H1 (cell line): ENCODE results near the gene SOX6. TPM values are rescaled to one million over a fixed set of nuclear protein-coding genes. Genes with fewer than 3 reads are reported as not detected.

Source experiments
- CTCF ChIA-PET: fragments of 300-600 bp; sonication (Branson Sonifier 250); formaldehyde crosslinking; loops from one replicate; lab custom pipeline; 2021; ENCODE audit not compliant: partially characterized antibody; lab: Charles Lee
- POLR2A ChIA-PET: fragments of 300-600 bp; sonication (Branson Sonifier 250); formaldehyde crosslinking; loops from one replicate; lab custom pipeline; 2021; ENCODE audit warnings: inconsistent platforms; ENCODE audit not compliant: partially characterized antibody; lab: Charles Lee
- DNase-seq, 2 experiments: peaks; one replicate each; pipeline versions ENCODE4 v3.0.0 to v3.0.0-alpha.2; 2010 to 2022; ENCODE audit warnings: low spot score in 2 of 2, low read depth in 1 of 2, mixed read lengths in 1 of 2
- FAIRE-seq: peaks from 2 replicates; lab custom pipeline; 2011; peaks lifted over from hg19 to GRCh38; lab: Jason Lieb, UNC
- H2AFZ ChIP-seq: 2 replicates; pipeline ENCODE4 v1.8.1; 2012; ENCODE audit warnings: low read length, inconsistent platforms
- H2AK5ac ChIP-seq: 2 replicates; pipeline ENCODE4 v1.6.1; 2013; ENCODE audit warnings: low read depth, low read length
- H2BK120ac ChIP-seq: replicated peaks from 2 replicates; pipeline ENCODE3; 2013; ENCODE audit warnings: low read depth, low read length, inconsistent platforms
- H2BK12ac ChIP-seq: 2 replicates; pipeline ENCODE4 v1.6.1; 2013; ENCODE audit warnings: low read depth, low read length
- H2BK15ac ChIP-seq: 2 replicates; pipeline ENCODE4 v1.6.1; 2013; ENCODE audit warnings: low read length
- H2BK20ac ChIP-seq: 2 replicates; pipeline ENCODE4 v1.6.1; 2013; ENCODE audit warnings: low read length
- H2BK5ac ChIP-seq: 2 replicates; pipeline ENCODE4 v1.6.1; 2013; ENCODE audit warnings: low read depth, low read length
- H3K14ac ChIP-seq: 2 replicates; pipeline ENCODE4 v1.6.1; 2013; ENCODE audit warnings: inconsistent platforms; ENCODE audit not compliant: insufficient read length
- H3K18ac ChIP-seq: 2 replicates; pipeline ENCODE4 v1.6.1; 2013; ENCODE audit warnings: low read length; ENCODE audit errors: extremely low read depth
- H3K23ac ChIP-seq: 2 replicates; pipeline ENCODE4 v1.6.1; 2013; ENCODE audit warnings: inconsistent platforms; ENCODE audit not compliant: insufficient read length
- H3K23me2 ChIP-seq: 2 replicates; pipeline ENCODE4 v1.6.1; 2013; ENCODE audit warnings: low read depth, low read length
- H3K27ac ChIP-seq: 2 replicates; pipeline ENCODE4 v1.6.1; 2011; ENCODE audit warnings: low read depth, low read length, inconsistent platforms
- H3K27me3 ChIP-seq, 4 experiments: replicated peaks in 1 of 4; 1 replicate in 1 of 4; 2 replicates in 3 of 4; pipeline versions ENCODE4 v1.6.1 to v1.8.1; 2011 to 2013; ENCODE audit warnings: low read length in 3 of 4, mild to moderate bottlenecking in 3 of 4, inconsistent platforms in 2 of 4, mixed read lengths in 2 of 4, moderate library complexity in 1 of 4; ENCODE audit not compliant: control insufficient read depth in 3 of 4, insufficient read depth in 3 of 4; ENCODE audit errors: extremely low read depth in 1 of 4
- H3K36me3 ChIP-seq, 4 experiments: 2 replicates each; pipeline versions ENCODE4 v1.6.1 to v1.8.1; 2011 to 2013; ENCODE audit warnings: mild to moderate bottlenecking in 4 of 4, low read length in 3 of 4, moderate library complexity in 2 of 4, control low read depth in 1 of 4, inconsistent platforms in 1 of 4; ENCODE audit not compliant: insufficient read depth in 4 of 4, control insufficient read depth in 2 of 4
- H3K4ac ChIP-seq: replicated peaks from 2 replicates; pipeline ENCODE3; 2013; ENCODE audit warnings: low read length, low read depth, mixed read lengths, inconsistent platforms; ENCODE audit not compliant: insufficient read length
- H3K4me1 ChIP-seq, 4 experiments: replicated peaks in 1 of 4; 1 replicate in 1 of 4; 2 replicates in 3 of 4; pipeline versions ENCODE4 v1.6.1 to v1.8.1; 2011 to 2013; ENCODE audit warnings: low read length in 3 of 4, inconsistent platforms in 2 of 4, mixed read lengths in 1 of 4; ENCODE audit not compliant: insufficient read depth in 4 of 4, control insufficient read depth in 3 of 4
- H3K4me2 ChIP-seq, 2 experiments: 2 replicates each; pipeline versions ENCODE4 v1.6.1 to v1.8.1; 2011 to 2013; ENCODE audit warnings: low read depth in 2 of 2, low read length in 2 of 2, control low read depth in 1 of 2, inconsistent platforms in 1 of 2, mild to moderate bottlenecking in 1 of 2; ENCODE audit not compliant: insufficient read depth in 1 of 2
- H3K4me3 ChIP-seq, 4 experiments: fragments of 200-600, 300-600 bp in 1 of 4; sonication (generic), shearing (Covaris generic), sonication (Bioruptor Twin) in 1 of 4; 2 replicates each; pipeline versions ENCODE4 v1.5.1 to v1.8.1; 2011 to 2016; ENCODE audit warnings: low read length in 4 of 4, low read depth in 3 of 4, control low read depth in 2 of 4, inconsistent platforms in 2 of 4, mild to moderate bottlenecking in 2 of 4, mixed read lengths in 1 of 4, moderate library complexity in 1 of 4; ENCODE audit not compliant: insufficient read depth in 2 of 4; ENCODE audit errors: extremely low read depth in 1 of 4
- H3K56ac ChIP-seq: replicated peaks from 2 replicates; pipeline ENCODE3; 2013; ENCODE audit warnings: low read depth, mild to moderate bottlenecking, mixed read lengths, low read length, inconsistent platforms; ENCODE audit not compliant: insufficient read length
- H3K79me1 ChIP-seq: 2 replicates; pipeline ENCODE4 v1.6.1; 2013; ENCODE audit warnings: low read depth, low read length, control low read depth
- H3K79me2 ChIP-seq, 2 experiments: 2 replicates each; pipeline versions ENCODE4 v1.6.1 to v1.8.1; 2012 to 2013; ENCODE audit warnings: low read length in 2 of 2, mild to moderate bottlenecking in 2 of 2, inconsistent platforms in 1 of 2; ENCODE audit not compliant: insufficient read depth in 2 of 2, control insufficient read depth in 1 of 2
- H3K9ac ChIP-seq, 4 experiments: replicated peaks in 1 of 4; 1 replicate in 1 of 4; 2 replicates in 3 of 4; pipeline versions ENCODE4 v1.6.1 to v1.8.1; 2011 to 2013; ENCODE audit warnings: low read depth in 3 of 4, low read length in 3 of 4, control low read depth in 2 of 4, mild to moderate bottlenecking in 2 of 4, moderate library complexity in 2 of 4, inconsistent platforms in 1 of 4; ENCODE audit errors: extremely low read depth in 1 of 4
- H3K9me3 ChIP-seq, 2 experiments: 2 replicates each; pipeline versions ENCODE4 v1.6.1 to v1.8.1; 2012 to 2013; ENCODE audit warnings: mild to moderate bottlenecking in 2 of 2, moderate library complexity in 2 of 2, control low read depth in 1 of 2, inconsistent platforms in 1 of 2, low read depth in 1 of 2, low read length in 1 of 2, mixed read lengths in 1 of 2; ENCODE audit not compliant: insufficient read depth in 2 of 2
- H4K20me1 ChIP-seq, 2 experiments: replicated peaks in 1 of 2; 2 replicates each; pipeline versions ENCODE3 to v1.8.1; 2011 to 2013; ENCODE audit warnings: inconsistent platforms in 2 of 2, low read length in 2 of 2, mild to moderate bottlenecking in 1 of 2; ENCODE audit not compliant: insufficient read depth in 2 of 2, control insufficient read depth in 1 of 2
- H4K5ac ChIP-seq: 2 replicates; pipeline ENCODE4 v1.6.1; 2013; ENCODE audit warnings: low read length, low read depth, mixed read lengths, inconsistent platforms; ENCODE audit not compliant: insufficient read length
- H4K8ac ChIP-seq: 2 replicates; pipeline ENCODE4 v1.8.0; 2013; ENCODE audit warnings: mild to moderate bottlenecking, moderate library complexity, low read length, inconsistent platforms; ENCODE audit not compliant: insufficient read depth; ENCODE audit errors: extremely low read depth
- H4K91ac ChIP-seq: replicated peaks from 2 replicates; pipeline ENCODE3; 2013; ENCODE audit warnings: low read length, mixed read lengths, inconsistent platforms; ENCODE audit not compliant: insufficient read length
- KDM5A ChIP-seq: fragments of 200-600 bp; IDR thresholded peaks from 2 replicates; pipeline ENCODE4 v1.7.1; 2012; ENCODE audit warnings: mild to moderate bottlenecking, low read length, inconsistent platforms, mixed read lengths
- POLR2AphosphoS5 ChIP-seq: IDR thresholded peaks from 2 replicates; pipeline ENCODE4 v1.6.1; 2011; ENCODE audit warnings: low read depth, low read length
- TAF7 ChIP-seq: optimal IDR thresholded peaks from 2 replicates; pipeline ENCODE3; 2011; ENCODE audit warnings: low read depth, mild to moderate bottlenecking, inconsistent platforms, low read length, moderate library complexity, borderline replicate concordance
- ZNF274 ChIP-seq: IDR thresholded peaks from 2 replicates; pipeline ENCODE4 v1.7.0; 2012; ENCODE audit warnings: low read length, borderline replicate concordance; ENCODE audit errors: extremely low read depth
- WGBS, 2 experiments: shearing (Covaris generic) in 1 of 2; methylation state at CpG; one replicate each; pipeline versions ENCODE4 v1.1.6 to v1.1.7; 2013 to 2015; ENCODE audit warnings: low lambda C conversion rate in 2 of 2, mixed read lengths in 2 of 2, inconsistent platforms in 1 of 2, low coverage in 1 of 2, missing lambda C conversion rate in 1 of 2; ENCODE audit not compliant: insufficient replicate concordance in 2 of 2, insufficient coverage in 1 of 2, insufficient read length in 1 of 2; ENCODE audit errors: extremely low coverage in 1 of 2, missing lambda C conversion rate in 1 of 2; 5-methylcytosine and 5-hydroxymethylcytosine counted together
- polyA plus RNA-seq, 7 experiments: library from polyadenylated mRNA; depleted of rRNA in 3 of 7; stranded (reverse) in 5 of 7; unstranded in 2 of 7; fragments of >200 nt in 5 of 7; fragments of 200-250 nt in 2 of 7; gene quantifications; 1 replicate in 5 of 7; 2 replicates in 1 of 7; 4 replicates in 1 of 7; pipeline versions ENCODE4 v1.2.1 to v1.2.3, GENCODE V29; 2011 to 2013; ENCODE audit warnings: missing spikeins in 2 of 7, mixed read lengths in 2 of 7
- total RNA-seq: library from RNA; stranded (reverse); fragmentation: NEBNext Ultra II Directional; extraction: Animal tissue kit (Norgen Biotek cat#: 25700); gene quantifications from 2 replicates; pipeline ENCODE4 v1.2.1, GENCODE V29; 2021

SOX6 gene
- total and polyA plus RNA-seq, 2 of the 8 experiments (the other 6 are each of a cell fraction or from before 2014, with no cell fraction given) = 0.09 TPM; not detected in 1

DNA sequence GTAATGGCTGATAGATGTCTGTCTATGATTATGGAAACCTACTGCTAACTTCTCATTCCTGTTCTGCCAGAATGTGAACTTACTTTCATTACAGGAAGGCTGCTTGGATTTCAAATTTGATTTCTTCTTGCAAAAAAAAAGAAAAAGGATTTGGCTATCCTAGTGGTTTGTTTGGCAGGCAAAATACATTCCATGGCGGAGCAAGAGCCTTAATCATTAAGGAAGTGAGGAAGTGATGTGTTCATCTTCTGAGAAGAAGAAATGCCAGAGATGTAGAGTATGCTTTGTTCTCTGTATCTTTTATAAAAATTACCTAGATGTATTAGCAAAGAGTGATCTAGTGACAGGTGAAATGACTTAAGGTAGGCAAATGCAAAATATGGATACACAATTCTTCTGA, 356.3 kb downstream of the SOX6 start:
- no peak overlapping the region for H3K4me2 ChIP-seq
- H3K27me3 ChIP-seq = peaks cover 3 to 22% (median 10%) of the 10 kb centered on the region in 4 experiments; a peak in 5 of 7 replicates
- TF ChIP-seq TAF7 (no peak), POLR2AphosphoS5 (no peak), KDM5A (no peak), ZNF274 (no peak)

More for the DNA sequence above, 356.3 kb downstream of the SOX6 start:
- CTCF ChIA-PET = no interaction called here
- H2BK120ac ChIP-seq = no peak overlapping the region
- FAIRE-seq (no peak), DNase-seq (no peak)
- H3K27ac ChIP-seq = no peak overlapping the region
- POLR2A ChIA-PET = no interaction called here
- no peak overlapping the region for H2BK15ac ChIP-seq
- no peak overlapping the region for H4K91ac ChIP-seq
- WGBS, 2 experiments = 83% methylated on average over 1 of the region's 1 CpG; no CpG with 5 or more reads in 1 of the 2 experiments
- H2AK5ac ChIP-seq = no peak overlapping the region
- H3K9me3 ChIP-seq = no peaks in the 10 kb centered on the region
- H3K23ac ChIP-seq = no peak overlapping the region
- H3K23me2 ChIP-seq = no peaks in the 10 kb centered on the region
- H4K8ac ChIP-seq = no peak overlapping the region
- H3K18ac ChIP-seq = no peak overlapping the region
- H2AFZ ChIP-seq = no peak overlapping the region
- no peak overlapping the region for H3K4me3 ChIP-seq
- no peak overlapping the region for H3K14ac ChIP-seq
- H4K20me1 ChIP-seq = no peaks in the 10 kb centered on the region
- H3K79me2 ChIP-seq = no peaks in the 10 kb centered on the region
- H3K36me3 ChIP-seq = no peaks in the 10 kb centered on the region
- no peak overlapping the region for H4K5ac ChIP-seq
- no peaks in the 10 kb centered on the region for H3K4me1 ChIP-seq
- no peak overlapping the region for H2BK12ac ChIP-seq
- no peak overlapping the region for H3K9ac ChIP-seq
- no peak overlapping the region for H2BK5ac ChIP-seq
- H2BK20ac ChIP-seq = no peak overlapping the region
- H3K79me1 ChIP-seq = no peaks in the 10 kb centered on the region
- H3K4ac ChIP-seq = no peak overlapping the region
- no peak overlapping the region for H3K56ac ChIP-seq
